Adipocyte (in vitro differentiated cells): ENCODE measurements around the gene SLC4A11.
"Not testable (repeated sequence)": the region's sequence is repeated elsewhere in the genome, so short reads cannot be mapped to it uniquely, and the experiment has no call there.

Source experiments
- DNase-seq: peaks from one replicate; pipeline ENCODE4 v3.0.0-alpha.2; 2015; ENCODE audit warnings: low read depth
- H3K27me3 ChIP-seq: replicated peaks from 2 replicates; pipeline ENCODE4 v1.7.0; 2013; ENCODE audit warnings: mild to moderate bottlenecking, low read length, moderate library complexity; ENCODE audit not compliant: control insufficient read depth, insufficient read depth
- H3K36me3 ChIP-seq: 2 replicates; pipeline ENCODE4 v1.7.0; 2013; ENCODE audit warnings: low read length, mild to moderate bottlenecking, moderate library complexity; ENCODE audit not compliant: control insufficient read depth, insufficient read depth, severe bottlenecking
- H3K4me1 ChIP-seq: 2 replicates; pipeline ENCODE4 v1.7.0; 2013; ENCODE audit warnings: mild to moderate bottlenecking, low read length, moderate library complexity; ENCODE audit not compliant: control insufficient read depth, insufficient read depth
- H3K4me3 ChIP-seq: 2 replicates; pipeline ENCODE4 v1.7.0; 2013; ENCODE audit warnings: mild to moderate bottlenecking, low read length, moderate library complexity
- H3K9ac ChIP-seq: 2 replicates; pipeline ENCODE4 v1.7.0; 2013; ENCODE audit warnings: mild to moderate bottlenecking, low read length, moderate library complexity
- H3K9me3 ChIP-seq: 2 replicates; pipeline ENCODE4 v1.7.0; 2013; ENCODE audit warnings: mild to moderate bottlenecking, low read length, moderate library complexity; ENCODE audit not compliant: control insufficient read depth

SLC4A11 gene

GRCh38 chr20:3224681-3225421, 14.1 kb downstream of the SLC4A11 start:
- Histone ChIP-seq H3K27me3 (no peaks in the 10 kb centered on the region), H3K4me3 (no peak overlapping the region), H3K4me1 (no peaks in the 10 kb centered on the region), H3K9me3 (no peaks in the 10 kb centered on the region), H3K36me3 (peaks cover 32% of the 10 kb centered on the region), H3K9ac (no peak overlapping the region)
- DNase-seq = no peak

- H3K9me3 ChIP-seq = no peaks in the 10 kb centered on the region
- H3K4me3 ChIP-seq = no peak overlapping the region
- no peak for DNase-seq
Observed at GRCh38 chr20:3223994-3224680, 14.9 kb downstream of the SLC4A11 start.

DNA sequence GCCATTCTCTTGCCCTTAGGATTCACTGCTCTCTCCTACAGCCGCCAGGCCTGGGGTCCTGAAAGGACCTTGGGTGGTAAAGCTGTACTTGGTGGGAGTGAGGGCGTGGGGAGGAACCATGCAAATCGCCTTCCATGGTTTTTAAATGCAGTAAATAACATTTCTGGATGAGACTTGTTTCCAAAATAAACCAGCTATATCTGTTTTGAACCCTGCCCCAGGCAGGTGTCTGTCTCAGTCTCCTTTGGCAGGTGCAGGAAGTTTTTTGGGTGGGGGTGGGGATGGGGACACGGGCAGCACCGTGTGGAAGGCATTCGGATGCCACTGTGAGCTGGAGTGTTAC, 15.4 kb downstream of the SLC4A11 start:
- Histone ChIP-seq H3K27me3 (no peaks in the 10 kb centered on the region), H3K4me1 (no peaks in the 10 kb centered on the region), H3K9ac (no peak overlapping the region), H3K4me3 (no peak overlapping the region), H3K36me3 (peaks cover 36% of the 10 kb centered on the region), H3K9me3 (no peaks in the 10 kb centered on the region)
- DNase-seq = no peak

More at GRCh38 chr20:3223994-3224680, 14.9 kb downstream of the SLC4A11 start:
- Histone ChIP-seq H3K27me3 (no peaks in the 10 kb centered on the region), H3K4me1 (no peaks in the 10 kb centered on the region), H3K36me3 (peaks cover 36% of the 10 kb centered on the region), H3K9ac (no peak overlapping the region)

- Histone ChIP-seq H3K27me3 (no peaks in the 10 kb centered on the region), H3K36me3 (peaks cover 36% of the 10 kb centered on the region), H3K9me3 (no peaks in the 10 kb centered on the region), H3K9ac (no peak overlapping the region), H3K4me1 (no peaks in the 10 kb centered on the region), H3K4me3 (no peak overlapping the region)
- no peak for DNase-seq
Observed at GRCh38 chr20:3222635-3223600, 16.1 kb downstream of the SLC4A11 start.

GRCh38 chr20:3221398-3222226, 17.4 kb downstream of the SLC4A11 start:
- no peaks in the 10 kb centered on the region for H3K27me3 ChIP-seq
- DNase-seq = no peak
- no peaks in the 10 kb centered on the region for H3K9me3 ChIP-seq
- H3K4me1 ChIP-seq = no peaks in the 10 kb centered on the region
- H3K4me3 ChIP-seq = no peak overlapping the region
- peaks cover 45% of the 10 kb centered on the region for H3K36me3 ChIP-seq
- H3K9ac ChIP-seq = no peak overlapping the region

DNA sequence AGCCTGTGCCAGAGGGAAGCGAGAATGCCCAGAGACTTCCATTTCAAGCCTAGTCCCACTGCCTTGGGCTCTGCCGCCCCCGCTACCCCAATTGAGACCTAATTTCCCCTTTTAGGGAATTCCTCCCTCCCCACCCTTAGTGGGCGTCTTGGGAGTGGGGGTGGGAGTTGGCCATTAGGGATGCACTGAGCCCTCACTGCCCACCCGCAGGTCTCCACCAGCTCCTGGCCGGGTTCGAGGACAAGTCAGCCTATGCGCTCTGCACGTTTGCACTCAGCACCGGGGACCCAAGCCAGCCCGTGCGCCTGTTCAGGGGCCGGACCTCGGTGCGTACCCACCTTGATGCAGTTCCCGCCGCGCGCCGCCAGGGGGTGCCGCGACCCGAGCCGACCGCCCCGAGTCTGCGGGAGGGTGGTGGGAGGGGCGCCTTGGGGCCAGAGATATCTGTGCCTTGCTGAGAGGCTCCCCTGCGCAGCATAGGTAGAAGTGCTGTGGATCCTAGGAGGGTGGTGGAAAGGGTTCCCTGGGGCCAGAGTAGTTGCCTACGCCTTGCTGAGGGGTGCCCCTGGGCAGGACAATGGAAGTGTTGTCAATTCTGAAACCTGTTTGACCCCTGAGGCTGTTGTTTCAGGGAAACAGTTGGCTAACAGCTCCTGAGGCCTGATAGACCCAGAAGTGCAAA, 20.5 kb downstream of the SLC4A11 start:
- peaks cover 61% of the 10 kb centered on the region for H3K36me3 ChIP-seq

DNA sequence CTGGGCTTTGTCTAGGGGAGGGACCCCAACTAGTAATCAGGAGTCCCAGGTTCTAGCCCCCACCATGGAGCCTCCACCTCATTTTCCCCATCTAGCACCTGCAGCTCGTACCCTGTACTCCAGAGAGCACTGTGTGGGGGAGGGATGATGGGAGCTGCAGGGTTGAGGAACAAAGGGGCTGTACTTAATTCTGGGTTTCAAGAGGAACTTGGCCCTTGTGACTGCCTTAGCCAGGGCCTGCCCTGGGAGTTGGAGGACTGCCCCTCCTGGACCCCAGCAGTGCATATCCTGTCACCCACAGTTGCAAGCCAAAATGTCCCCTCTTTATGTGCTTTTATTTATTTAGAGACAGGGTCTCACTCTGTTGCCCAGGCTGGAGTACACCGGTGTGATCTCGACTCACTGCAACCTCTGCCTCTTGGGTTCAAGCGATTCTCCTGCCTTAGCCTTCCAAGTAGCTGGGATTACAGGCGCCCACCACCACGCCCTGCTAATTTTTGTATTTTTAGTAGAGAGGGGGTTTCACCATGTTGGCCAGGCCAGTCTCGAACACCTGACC, 23.6 kb downstream of the SLC4A11 start:
- not testable (repeated sequence) for H3K9ac ChIP-seq, DNase-seq
- peaks cover 41% of the 10 kb centered on the region for H3K36me3 ChIP-seq

More for the DNA sequence above, 20.5 kb downstream of the SLC4A11 start:
- DNase-seq = peak; percentile 69
- no peak overlapping the region for H3K4me3 ChIP-seq
- H3K4me1 ChIP-seq = no peaks in the 10 kb centered on the region
- no peak overlapping the region for H3K9ac ChIP-seq
- H3K27me3 ChIP-seq = no peaks in the 10 kb centered on the region
- no peaks in the 10 kb centered on the region for H3K9me3 ChIP-seq

GRCh38 chr20:3213226-3213625, 25.8 kb downstream of the SLC4A11 start:
- Histone ChIP-seq H3K4me3 (no peak overlapping the region), H3K4me1 (peaks cover 15% of the 10 kb centered on the region), H3K27me3 (no peaks in the 10 kb centered on the region), H3K9me3 (no peaks in the 10 kb centered on the region), H3K9ac (no peak overlapping the region), H3K36me3 (peaks cover 34% of the 10 kb centered on the region)
- DNase-seq = no peak

More for the DNA sequence above, 23.6 kb downstream of the SLC4A11 start:
- not testable (repeated sequence) for H3K27me3 ChIP-seq, H3K4me1 ChIP-seq, H3K9me3 ChIP-seq, H3K4me3 ChIP-seq

DNA sequence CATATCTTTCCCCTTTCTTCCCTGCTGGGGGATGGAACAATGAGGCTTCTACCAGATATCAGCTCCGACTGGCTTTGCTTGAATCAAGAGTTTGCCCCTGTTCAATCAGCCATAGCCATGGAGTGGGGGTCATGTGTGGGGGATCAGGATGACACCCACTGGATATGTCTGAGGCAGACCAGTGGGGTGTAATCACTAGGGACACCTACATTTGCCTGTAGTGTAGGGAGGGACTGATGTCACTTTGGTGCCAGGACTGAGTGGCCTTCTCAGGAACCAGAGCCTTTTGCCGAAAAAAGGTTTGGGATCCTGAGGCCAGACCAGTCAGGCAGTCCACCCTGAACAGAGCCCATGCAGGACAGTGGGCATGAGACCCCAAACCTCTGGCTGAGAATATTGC, 28.6 kb downstream of the SLC4A11 start:
- Histone ChIP-seq H3K9me3 (no peaks in the 10 kb centered on the region), H3K9ac (peak overlapping the region; percentile 90), H3K4me1 (peaks cover 18% of the 10 kb centered on the region), H3K36me3 (peaks cover 18% of the 10 kb centered on the region), H3K4me3 (peak overlapping the region; percentile 88), H3K27me3 (no peaks in the 10 kb centered on the region)
- no peak for DNase-seq

GRCh38 chr20:3209946-3210317, 29.1 kb downstream of the SLC4A11 start:
- DNase-seq = peak; percentile 61
- H3K27me3 ChIP-seq = no peaks in the 10 kb centered on the region
- H3K9me3 ChIP-seq = no peaks in the 10 kb centered on the region
- peak overlapping the region; percentile 88 for H3K4me3 ChIP-seq
- peaks cover 18% of the 10 kb centered on the region for H3K4me1 ChIP-seq
- H3K9ac ChIP-seq = peak overlapping the region; percentile 90
- peaks cover 14% of the 10 kb centered on the region for H3K36me3 ChIP-seq
